PC-3 (cell line): ENCODE measurements around the gene ADSS1.

Experiments
- EZH2 ChIP-seq: fragments of 300-600 bp; sonication (generic); IDR thresholded peaks from one replicate; pipeline ENCODE4 v1.6.1; 2017; ENCODE audit warnings: antibody characterized with exemption, mild to moderate bottlenecking, low read length; ENCODE audit not compliant: unreplicated experiment
- EZH2phosphoT487 ChIP-seq: fragments of 300-600 bp; sonication (generic); IDR thresholded peaks from 2 replicates; pipeline ENCODE4 v1.6.1; 2018; ENCODE audit warnings: mild to moderate bottlenecking, antibody characterized with exemption, low read length, borderline replicate concordance
- TF ChIP-seq, protein P1 (sequence below): fragments of 300-600 bp; sonication (generic); conservative IDR thresholded peaks from 2 replicates; pipeline ENCODE4 v1.5.1; 2017; ENCODE audit warnings: antibody characterized with exemption, low read depth, mild to moderate bottlenecking, low read length

DNA sequence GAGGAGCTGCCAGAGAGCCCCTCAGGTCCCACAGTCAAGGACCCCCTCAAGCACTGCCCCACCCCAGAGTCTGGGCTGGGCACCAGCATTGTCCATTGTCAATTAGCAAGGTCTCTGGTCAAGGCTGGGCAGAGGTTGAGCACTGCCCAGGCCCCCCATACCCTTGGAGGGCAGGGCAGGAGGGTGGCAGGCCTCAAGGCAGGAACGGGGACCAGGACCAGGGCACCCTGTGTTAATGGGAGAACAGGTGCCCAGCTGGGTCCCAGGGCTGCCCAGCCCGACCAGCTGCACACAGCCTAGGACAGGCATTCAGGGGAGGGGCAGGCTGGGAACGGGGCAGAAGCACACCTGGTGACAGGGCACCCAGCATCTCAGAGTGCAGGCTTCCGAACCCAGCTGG, 47.3 kb downstream of the ADSS1 start:
- TF ChIP-seq, protein P1, sequence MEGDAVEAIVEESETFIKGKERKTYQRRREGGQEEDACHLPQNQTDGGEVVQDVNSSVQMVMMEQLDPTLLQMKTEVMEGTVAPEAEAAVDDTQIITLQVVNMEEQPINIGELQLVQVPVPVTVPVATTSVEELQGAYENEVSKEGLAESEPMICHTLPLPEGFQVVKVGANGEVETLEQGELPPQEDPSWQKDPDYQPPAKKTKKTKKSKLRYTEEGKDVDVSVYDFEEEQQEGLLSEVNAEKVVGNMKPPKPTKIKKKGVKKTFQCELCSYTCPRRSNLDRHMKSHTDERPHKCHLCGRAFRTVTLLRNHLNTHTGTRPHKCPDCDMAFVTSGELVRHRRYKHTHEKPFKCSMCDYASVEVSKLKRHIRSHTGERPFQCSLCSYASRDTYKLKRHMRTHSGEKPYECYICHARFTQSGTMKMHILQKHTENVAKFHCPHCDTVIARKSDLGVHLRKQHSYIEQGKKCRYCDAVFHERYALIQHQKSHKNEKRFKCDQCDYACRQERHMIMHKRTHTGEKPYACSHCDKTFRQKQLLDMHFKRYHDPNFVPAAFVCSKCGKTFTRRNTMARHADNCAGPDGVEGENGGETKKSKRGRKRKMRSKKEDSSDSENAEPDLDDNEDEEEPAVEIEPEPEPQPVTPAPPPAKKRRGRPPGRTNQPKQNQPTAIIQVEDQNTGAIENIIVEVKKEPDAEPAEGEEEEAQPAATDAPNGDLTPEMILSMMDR = no peak
- TF ChIP-seq EZH2 (no peak), EZH2phosphoT487 (no peak)
